ENCODE results near the gene CYP2C8.
"Not testable (repeated sequence)": the region's sequence is repeated elsewhere in the genome, so short reads cannot be mapped to it uniquely, and the experiment has no call there.

Gene CYP2C8

GRCh38 chr10:95096143-95096542, 26.8 kb upstream of the CYP2C8 start:
- 100% methylated on average over 1 of the region's 1 CpG for WGBS

GRCh38 chr10:95079626-95080025, 10.3 kb upstream of the CYP2C8 start:
- not testable (repeated sequence) for H3K79me1 ChIP-seq (replicated peaks; ENCODE audit: low read length, poor library complexity, severe bottlenecking); H3K14ac ChIP-seq (ENCODE audit: low read length in 2 of 2); H3K4ac ChIP-seq (ENCODE audit: low read depth in 1 of 2, low read length in 2 of 2); H3K27ac ChIP-seq (ENCODE audit: low read length, poor library complexity, severe bottlenecking); H2AFZ ChIP-seq (ENCODE audit: low read depth, low read length); H2BK12ac ChIP-seq (ENCODE audit: low read length in 2 of 2); H3K27me3 ChIP-seq (ENCODE audit: control insufficient read depth in 1 of 2, insufficient read depth in 1 of 2, low read length in 2 of 2); H4K8ac ChIP-seq (ENCODE audit: low read length); H3K4me1 ChIP-seq (ENCODE audit: control insufficient read depth, insufficient read depth, low read depth, low read length); H4K91ac ChIP-seq (ENCODE audit: low read length); DNase-seq; H2BK5ac ChIP-seq (ENCODE audit: low read depth, low read length, poor library complexity, severe bottlenecking); H3K4me2 ChIP-seq (ENCODE audit: low read length, poor library complexity, severe bottlenecking); H3K18ac ChIP-seq (ENCODE audit: low read depth in 1 of 2, low read length in 2 of 2); H3K9me3 ChIP-seq (ENCODE audit: control insufficient read depth, low read length); H3K36me3 ChIP-seq (ENCODE audit: control insufficient read depth in 1 of 2, insufficient read depth in 2 of 2, low read depth in 1 of 2, low read length in 2 of 2); H3K23ac ChIP-seq (ENCODE audit: low read length in 2 of 2); H3K9ac ChIP-seq (ENCODE audit: low read length); H2AK5ac ChIP-seq (ENCODE audit: low read length, severe bottlenecking); H2BK15ac ChIP-seq (ENCODE audit: low read depth, poor library complexity, severe bottlenecking); H2BK120ac ChIP-seq (ENCODE audit: low read depth, low read length); H3K4me3 ChIP-seq (ENCODE audit: insufficient read depth in 1 of 2, low read depth in 1 of 2, low read length in 2 of 2)
- 84% methylated on average over 3 of the region's 5 CpGs for WGBS

More at GRCh38 chr10:95096143-95096542, 26.8 kb upstream of the CYP2C8 start:
- H3K4me1 ChIP-seq (ENCODE audit: control insufficient read depth, insufficient read depth, low read depth, low read length), result no peaks in the 10 kb centered on the region
- no peak overlapping the region for H4K8ac ChIP-seq (ENCODE audit: low read length)
- H2AK5ac ChIP-seq (ENCODE audit: low read length, severe bottlenecking), result no peak overlapping the region
- no peaks in the 10 kb centered on the region for H3K36me3 ChIP-seq (ENCODE audit: control insufficient read depth in 1 of 2, insufficient read depth in 2 of 2, low read depth in 1 of 2, low read length in 2 of 2)
- H3K23ac ChIP-seq (ENCODE audit: low read length in 2 of 2), result no peak overlapping the region
- H2BK120ac ChIP-seq (ENCODE audit: low read depth, low read length), result no peak overlapping the region
- H3K9me3 ChIP-seq (ENCODE audit: control insufficient read depth, low read length), result no peaks in the 10 kb centered on the region
- no peak overlapping the region for H3K4me2 ChIP-seq (ENCODE audit: low read length, poor library complexity, severe bottlenecking)
- H2BK15ac ChIP-seq (ENCODE audit: low read depth, poor library complexity, severe bottlenecking), result no peak overlapping the region
- no peaks in the 10 kb centered on the region for H3K79me1 ChIP-seq (replicated peaks; ENCODE audit: low read length, poor library complexity, severe bottlenecking)
- no peak overlapping the region for H2AFZ ChIP-seq (ENCODE audit: low read depth, low read length)
- H3K27me3 ChIP-seq (ENCODE audit: control insufficient read depth in 1 of 2, insufficient read depth in 1 of 2, low read length in 2 of 2), result no peaks in the 10 kb centered on the region
- no peak overlapping the region for H2BK12ac ChIP-seq (ENCODE audit: low read length in 2 of 2)
- H3K14ac ChIP-seq (ENCODE audit: low read length in 2 of 2), result no peak overlapping the region
- H2BK5ac ChIP-seq (ENCODE audit: low read depth, low read length, poor library complexity, severe bottlenecking), result no peak overlapping the region
- H3K4ac ChIP-seq (ENCODE audit: low read depth in 1 of 2, low read length in 2 of 2), result no peak overlapping the region
- no peak overlapping the region for H4K91ac ChIP-seq (ENCODE audit: low read length)
- H3K18ac ChIP-seq (ENCODE audit: low read depth in 1 of 2, low read length in 2 of 2), result no peak overlapping the region
- H3K9ac ChIP-seq (ENCODE audit: low read length), result no peak overlapping the region
- no peak overlapping the region for H3K4me3 ChIP-seq (ENCODE audit: insufficient read depth in 1 of 2, low read depth in 1 of 2, low read length in 2 of 2)
- no peak for DNase-seq
- H3K27ac ChIP-seq (ENCODE audit: low read length, poor library complexity, severe bottlenecking), result no peak overlapping the region

- H2AFZ ChIP-seq (ENCODE audit: low read depth, low read length), result no peak overlapping the region
- no peak overlapping the region for H2AK5ac ChIP-seq (ENCODE audit: low read length, severe bottlenecking)
- no peak overlapping the region for H2BK15ac ChIP-seq (ENCODE audit: low read depth, poor library complexity, severe bottlenecking)
- peaks cover 7% of the 10 kb centered on the region for H3K9me3 ChIP-seq (ENCODE audit: control insufficient read depth, low read length)
- H3K4me2 ChIP-seq (ENCODE audit: low read length, poor library complexity, severe bottlenecking), result no peak overlapping the region
- H4K8ac ChIP-seq (ENCODE audit: low read length), result no peak overlapping the region
- H3K79me1 ChIP-seq (replicated peaks; ENCODE audit: low read length, poor library complexity, severe bottlenecking), result no peaks in the 10 kb centered on the region
- H3K4me1 ChIP-seq (ENCODE audit: control insufficient read depth, insufficient read depth, low read depth, low read length), result no peaks in the 10 kb centered on the region
- no peak overlapping the region for H3K23ac ChIP-seq (ENCODE audit: low read length in 2 of 2)
- no peak overlapping the region for H3K14ac ChIP-seq (ENCODE audit: low read length in 2 of 2)
- no peak for DNase-seq
- no peak overlapping the region for H2BK5ac ChIP-seq (ENCODE audit: low read depth, low read length, poor library complexity, severe bottlenecking)
- no peak overlapping the region for H3K9ac ChIP-seq (ENCODE audit: low read length)
- no peak overlapping the region for H4K91ac ChIP-seq (ENCODE audit: low read length)
- H2BK12ac ChIP-seq (ENCODE audit: low read length in 2 of 2), result no peak overlapping the region
- H3K36me3 ChIP-seq (ENCODE audit: control insufficient read depth in 1 of 2, insufficient read depth in 2 of 2, low read depth in 1 of 2, low read length in 2 of 2), result no peaks in the 10 kb centered on the region
- no peak overlapping the region for H3K18ac ChIP-seq (ENCODE audit: low read depth in 1 of 2, low read length in 2 of 2)
- H2BK120ac ChIP-seq (ENCODE audit: low read depth, low read length), result no peak overlapping the region
- H3K27ac ChIP-seq (ENCODE audit: low read length, poor library complexity, severe bottlenecking), result no peak overlapping the region
- no peaks in the 10 kb centered on the region for H3K27me3 ChIP-seq (ENCODE audit: control insufficient read depth in 1 of 2, insufficient read depth in 1 of 2, low read length in 2 of 2)
- H3K4me3 ChIP-seq (ENCODE audit: insufficient read depth in 1 of 2, low read depth in 1 of 2, low read length in 2 of 2), result no peak overlapping the region
- H3K4ac ChIP-seq (ENCODE audit: low read depth in 1 of 2, low read length in 2 of 2), result no peak overlapping the region
Observed at GRCh38 chr10:95077556-95077955, 8.3 kb upstream of the CYP2C8 start.

GRCh38 chr10:95071107-95071660, 1.9 kb upstream of the CYP2C8 start:
- Histone ChIP-seq H3K4me3 (ENCODE audit: insufficient read depth in 1 of 2, low read depth in 1 of 2, low read length in 2 of 2) (no peak overlapping the region), H3K23ac (ENCODE audit: low read length in 2 of 2) (no peak overlapping the region), H3K79me1 (replicated peaks; ENCODE audit: low read length, poor library complexity, severe bottlenecking) (no peaks in the 10 kb centered on the region), H3K27ac (ENCODE audit: low read length, poor library complexity, severe bottlenecking) (no peak overlapping the region), H3K4me2 (ENCODE audit: low read length, poor library complexity, severe bottlenecking) (no peak overlapping the region), H3K4ac (ENCODE audit: low read depth in 1 of 2, low read length in 2 of 2) (no peak overlapping the region), H4K91ac (ENCODE audit: low read length) (no peak overlapping the region), H2BK5ac (ENCODE audit: low read depth, low read length, poor library complexity, severe bottlenecking) (no peak overlapping the region), H3K18ac (ENCODE audit: low read depth in 1 of 2, low read length in 2 of 2) (no peak overlapping the region), H3K27me3 (ENCODE audit: control insufficient read depth in 1 of 2, insufficient read depth in 1 of 2, low read length in 2 of 2) (no peaks in the 10 kb centered on the region), H4K8ac (ENCODE audit: low read length) (no peak overlapping the region), H2AK5ac (ENCODE audit: low read length, severe bottlenecking) (no peak overlapping the region), H3K14ac (ENCODE audit: low read length in 2 of 2) (no peak overlapping the region), H3K9ac (ENCODE audit: low read length) (no peak overlapping the region), H3K9me3 (ENCODE audit: control insufficient read depth, low read length) (peaks cover 5% of the 10 kb centered on the region), H2BK12ac (ENCODE audit: low read length in 2 of 2) (no peak overlapping the region), H2AFZ (ENCODE audit: low read depth, low read length) (no peak overlapping the region), H3K36me3 (ENCODE audit: control insufficient read depth in 1 of 2, insufficient read depth in 2 of 2, low read depth in 1 of 2, low read length in 2 of 2) (no peaks in the 10 kb centered on the region), H2BK15ac (ENCODE audit: low read depth, poor library complexity, severe bottlenecking) (no peak overlapping the region), H2BK120ac (ENCODE audit: low read depth, low read length) (no peak overlapping the region), H3K4me1 (ENCODE audit: control insufficient read depth, insufficient read depth, low read depth, low read length) (no peaks in the 10 kb centered on the region)
- no peak for DNase-seq
- WGBS, result 44% methylated on average over 1 of the region's 3 CpGs

Data from mesenchymal stem cell (in vitro differentiated cells and primary cell).